AG09319 (cell line): ENCODE results near the gene GBGT1.

Source experiments
- DNase-seq: peaks from one replicate; pipeline ENCODE4 v3.0.0-alpha.2; 2010; ENCODE audit warnings: low read depth; ENCODE audit errors: extremely low read depth
- TF ChIP-seq, protein P1 (sequence below): IDR thresholded peaks from 2 replicates; pipeline ENCODE4 v1.5.1; 2011; ENCODE audit warnings: low read depth, mild to moderate bottlenecking, inconsistent platforms, low read length, moderate library complexity

GBGT1 gene

DNA sequence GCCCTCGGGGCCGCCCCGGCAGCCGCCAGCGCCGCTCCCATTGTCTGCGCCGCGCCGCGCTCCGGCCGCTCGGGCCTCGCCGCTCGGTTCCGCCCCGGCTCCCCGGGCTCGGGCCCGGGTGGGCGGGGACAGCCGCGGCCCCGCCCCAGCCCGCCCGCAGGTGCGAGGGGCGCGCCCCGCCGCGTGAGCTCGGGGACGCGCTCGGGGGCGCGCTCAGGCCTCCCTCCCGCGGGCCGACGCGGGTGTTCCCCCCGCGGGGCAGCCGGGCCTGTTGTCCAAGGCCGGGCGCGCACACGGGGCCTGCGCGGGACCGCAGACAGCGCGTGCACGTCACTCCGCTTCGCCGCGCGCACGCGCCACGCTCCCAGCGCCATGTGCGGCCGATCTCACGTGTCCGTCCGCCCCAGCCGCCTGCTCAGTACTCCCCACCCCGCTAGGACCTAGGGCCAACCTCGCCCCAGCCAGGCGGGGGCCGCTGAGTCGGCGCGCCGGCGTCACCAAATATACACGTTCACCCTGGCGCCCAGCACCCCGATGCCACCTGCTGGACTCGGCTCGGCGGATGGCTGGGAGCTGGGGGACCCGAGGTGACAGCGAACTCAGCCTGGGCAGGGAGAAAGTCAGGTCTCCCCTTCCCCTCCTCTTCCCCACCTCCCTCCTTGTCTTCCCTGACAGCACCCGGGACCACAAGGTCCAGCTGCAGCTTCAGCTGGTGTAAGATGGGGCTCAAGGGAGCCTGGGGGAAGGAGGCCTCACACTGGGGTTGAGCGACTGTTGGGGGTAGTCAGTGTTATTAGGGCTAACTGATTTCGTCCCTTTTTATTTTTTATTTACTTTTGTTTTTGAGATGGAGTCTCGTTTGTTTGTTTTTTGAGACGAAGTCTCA is 14.3 kb downstream of the GBGT1 start:
- TF ChIP-seq, protein P1, sequence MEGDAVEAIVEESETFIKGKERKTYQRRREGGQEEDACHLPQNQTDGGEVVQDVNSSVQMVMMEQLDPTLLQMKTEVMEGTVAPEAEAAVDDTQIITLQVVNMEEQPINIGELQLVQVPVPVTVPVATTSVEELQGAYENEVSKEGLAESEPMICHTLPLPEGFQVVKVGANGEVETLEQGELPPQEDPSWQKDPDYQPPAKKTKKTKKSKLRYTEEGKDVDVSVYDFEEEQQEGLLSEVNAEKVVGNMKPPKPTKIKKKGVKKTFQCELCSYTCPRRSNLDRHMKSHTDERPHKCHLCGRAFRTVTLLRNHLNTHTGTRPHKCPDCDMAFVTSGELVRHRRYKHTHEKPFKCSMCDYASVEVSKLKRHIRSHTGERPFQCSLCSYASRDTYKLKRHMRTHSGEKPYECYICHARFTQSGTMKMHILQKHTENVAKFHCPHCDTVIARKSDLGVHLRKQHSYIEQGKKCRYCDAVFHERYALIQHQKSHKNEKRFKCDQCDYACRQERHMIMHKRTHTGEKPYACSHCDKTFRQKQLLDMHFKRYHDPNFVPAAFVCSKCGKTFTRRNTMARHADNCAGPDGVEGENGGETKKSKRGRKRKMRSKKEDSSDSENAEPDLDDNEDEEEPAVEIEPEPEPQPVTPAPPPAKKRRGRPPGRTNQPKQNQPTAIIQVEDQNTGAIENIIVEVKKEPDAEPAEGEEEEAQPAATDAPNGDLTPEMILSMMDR, result peak; percentile 14
- DNase-seq, result peak; percentile 66

DNA sequence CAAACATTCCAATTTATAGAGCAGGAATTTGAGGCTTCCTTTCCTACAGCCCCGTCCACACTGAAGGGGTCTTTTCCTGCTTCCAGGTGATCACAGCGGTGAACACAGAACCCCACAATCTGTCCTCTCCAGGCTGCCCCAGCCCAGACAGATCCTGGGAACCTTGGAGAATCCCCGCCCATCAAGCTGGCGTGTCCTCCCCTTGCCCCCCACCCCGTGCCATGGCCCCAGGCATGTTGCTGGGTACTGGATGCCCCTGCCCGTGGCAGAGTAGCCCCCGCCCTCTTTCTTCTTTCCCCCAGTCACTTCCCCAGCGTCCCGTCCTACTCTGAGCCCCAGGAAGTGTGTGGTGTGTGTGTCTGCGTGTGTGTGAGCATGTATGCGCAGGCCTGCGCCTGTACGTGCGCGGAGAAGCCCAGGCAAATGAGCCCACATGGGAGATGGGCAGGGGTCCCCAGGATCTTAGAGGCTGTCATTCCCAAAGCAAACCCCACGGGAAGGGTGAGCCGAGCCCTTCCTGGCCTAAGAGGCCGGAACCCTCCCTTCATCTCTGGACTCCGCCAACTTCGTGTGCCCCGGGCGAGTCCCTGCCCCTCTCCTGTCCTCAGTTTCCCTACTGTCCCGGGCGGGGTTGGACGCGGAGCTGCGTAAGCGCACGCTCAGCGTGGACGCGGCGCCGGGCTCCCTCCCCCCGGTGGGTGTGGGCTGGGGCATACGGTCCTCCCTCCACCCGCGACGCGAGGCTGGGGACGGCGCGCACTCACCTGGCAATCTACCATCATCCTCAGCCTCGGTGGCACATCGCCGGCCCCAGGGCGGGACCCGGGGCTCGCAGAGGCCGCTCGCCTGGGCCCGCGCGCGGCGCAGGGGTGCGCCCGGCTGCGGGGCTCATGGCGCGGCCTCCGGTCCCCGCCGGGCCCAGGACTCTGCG is 15.2 kb downstream of the GBGT1 start:
- no peak for DNase-seq
- TF ChIP-seq, protein P1, result no peak

DNA sequence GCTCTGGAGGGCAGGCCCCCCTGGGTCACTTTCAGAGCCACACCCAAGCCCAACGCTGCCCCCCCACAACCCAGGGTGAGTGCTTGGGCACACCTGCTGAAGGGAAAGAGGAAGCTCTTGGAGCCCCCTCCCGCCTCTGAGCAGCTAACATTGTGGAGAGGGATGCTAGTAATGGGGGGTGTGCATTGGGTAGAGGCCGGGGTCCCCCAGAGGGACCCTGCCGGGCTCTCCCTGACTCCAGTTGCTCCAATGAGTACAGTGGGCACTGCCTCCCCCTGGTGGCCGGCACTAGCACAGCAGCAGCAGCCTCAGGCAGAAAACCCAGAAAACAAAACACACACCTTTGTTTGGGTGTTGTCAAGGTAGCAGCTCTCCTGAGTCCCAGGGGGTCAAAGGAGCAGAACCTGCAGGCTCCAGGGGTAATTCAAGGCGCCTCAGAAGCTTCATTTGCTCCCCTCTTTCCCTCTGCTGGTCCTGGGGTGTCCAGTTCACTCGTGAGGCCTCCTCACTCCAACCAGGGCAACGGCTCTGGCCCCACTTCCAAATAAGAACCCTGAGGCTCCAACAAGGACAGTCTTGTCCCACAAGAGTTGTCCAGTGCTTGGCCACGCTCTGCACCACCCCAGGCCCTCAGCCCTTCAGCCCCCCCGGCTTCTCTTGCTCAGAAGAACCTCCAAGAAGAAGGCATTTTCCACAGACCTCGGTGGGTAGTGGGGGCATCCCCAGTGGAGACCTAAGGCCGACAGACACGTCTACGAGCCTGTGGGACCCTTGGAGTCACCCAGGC is 16.1 kb downstream of the GBGT1 start:
- TF ChIP-seq, protein P1, result no peak; the same call in none of the 2 replicates
- DNase-seq, result no peak

DNA sequence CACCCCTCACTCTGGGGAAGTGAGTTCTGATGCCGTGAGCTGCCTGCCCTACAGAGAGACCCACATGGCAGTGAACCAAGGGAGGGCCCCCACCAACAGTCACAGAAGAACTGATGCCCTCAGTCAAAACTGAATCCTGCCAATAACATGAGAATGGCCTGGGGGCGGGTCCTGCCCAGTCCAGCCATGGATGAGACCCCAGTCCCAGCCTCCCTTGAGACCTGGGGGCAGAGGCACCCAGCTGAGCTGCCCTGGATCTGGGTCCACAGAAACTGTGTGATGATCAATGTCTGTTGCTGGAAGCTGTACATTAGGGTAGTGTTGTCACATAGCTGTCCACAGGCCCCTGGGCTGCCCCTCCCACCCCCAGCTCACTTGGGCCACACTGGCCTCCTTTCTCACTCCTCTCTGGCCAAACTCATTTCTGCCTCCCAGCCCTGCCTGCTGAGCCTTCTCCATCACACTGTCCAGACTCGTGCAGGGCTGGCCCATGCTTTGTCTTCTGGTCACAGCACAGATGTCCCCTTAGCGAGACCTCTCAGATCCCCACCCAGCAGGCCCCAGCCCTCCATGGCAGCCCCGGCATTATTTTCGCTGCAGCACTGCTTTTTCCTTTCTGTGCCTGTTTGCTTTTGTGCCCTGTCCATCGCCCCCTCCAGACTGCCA is 16.8 kb downstream of the GBGT1 start:
- no peak for DNase-seq
- TF ChIP-seq, protein P1, result no peak

DNA sequence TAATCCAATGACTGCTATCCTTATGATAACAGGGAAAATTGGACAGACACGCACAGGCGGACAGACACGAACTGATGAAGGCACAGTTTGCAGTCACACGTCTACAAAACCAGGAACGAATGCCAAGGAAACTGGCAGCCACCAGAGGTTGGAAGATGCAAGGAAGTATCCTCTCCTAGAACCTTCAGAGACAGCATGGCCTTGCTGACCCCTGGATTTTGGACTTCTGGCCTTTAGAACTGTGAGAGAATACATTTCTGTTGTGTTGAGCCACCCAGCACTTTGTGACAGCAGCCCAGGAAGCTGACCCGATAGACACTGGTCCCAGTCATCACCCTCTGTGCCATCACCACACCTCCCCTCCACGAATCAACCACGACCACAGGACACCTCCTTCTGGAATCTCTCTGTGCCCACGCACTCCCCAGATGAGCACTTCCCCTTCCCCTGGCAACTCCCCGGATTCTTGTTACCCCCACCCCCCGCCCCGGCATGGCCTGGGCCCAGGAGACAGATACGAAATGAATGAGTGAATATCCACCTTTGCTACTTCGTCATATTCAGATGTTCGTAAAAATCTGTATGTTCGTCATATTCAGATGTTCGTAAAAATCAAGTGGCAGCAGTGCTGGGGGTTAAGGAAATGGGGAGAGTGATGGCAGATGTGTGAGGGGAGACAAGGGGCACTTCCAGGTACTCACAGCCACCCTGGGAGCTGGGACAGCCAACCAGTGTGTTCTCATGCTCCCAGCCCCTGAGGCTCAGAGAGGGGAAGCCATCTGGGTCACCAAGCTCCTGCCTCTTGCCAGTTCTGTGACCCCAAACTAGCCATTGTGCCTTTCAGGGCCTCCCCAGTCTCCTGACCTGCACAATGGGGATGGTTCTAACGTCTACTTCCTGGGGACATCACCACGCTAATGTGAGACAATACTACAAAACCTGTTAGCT is 18.5 kb downstream of the GBGT1 start:
- no peak for DNase-seq
- TF ChIP-seq, protein P1, result no peak
